ENCODE results near the gene SOD2. TPM values are rescaled to one million over a fixed set of nuclear protein-coding genes. Genes with fewer than 3 reads are reported as not detected.
A peak's percentile ranks its signal among the peaks of the same experiment; 100 is the strongest.

Gene SOD2
- total and polyA plus RNA-seq, 9 of the 15 experiments (the other 6 are each of a cell fraction or from before 2014, with no cell fraction given): 39.8 to 140 (median 95.8) TPM

DNA sequence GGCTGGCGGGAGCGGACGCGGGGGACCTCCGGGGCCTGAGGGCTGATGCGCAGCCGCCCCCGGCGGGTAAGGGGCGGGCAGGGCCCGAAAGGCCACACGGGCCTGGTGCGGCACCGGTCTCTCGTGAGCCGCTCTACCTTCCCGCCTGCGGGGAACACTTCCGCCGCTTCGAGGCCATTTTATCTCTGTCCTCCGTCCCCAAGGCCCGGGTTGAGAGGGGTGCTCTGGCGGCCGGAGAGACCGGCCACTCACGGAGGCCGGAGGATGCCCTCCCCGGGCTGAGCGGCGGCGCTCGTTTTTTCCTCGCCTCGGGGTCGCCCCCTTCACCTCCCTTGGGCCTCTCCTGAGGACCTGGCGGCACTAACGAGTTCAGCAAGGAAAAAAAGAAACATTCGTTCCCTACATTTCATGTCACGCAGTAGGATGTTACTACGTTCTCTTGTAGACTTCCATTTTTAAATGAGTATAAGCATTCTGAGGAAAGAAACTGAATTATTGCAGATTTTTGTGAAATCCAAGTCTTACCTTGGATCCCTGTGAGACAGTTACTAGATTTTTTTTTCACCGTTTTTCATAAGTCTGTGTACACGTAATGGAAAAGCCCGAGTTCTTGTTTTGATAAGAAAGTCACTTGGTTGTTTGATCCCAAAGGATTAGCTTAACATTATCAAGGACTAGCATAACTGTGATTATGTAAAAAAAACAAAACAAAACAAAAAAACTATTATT is 34.8 kb upstream of the SOD2 start (continued):
- TF ChIP-seq, protein P1, sequence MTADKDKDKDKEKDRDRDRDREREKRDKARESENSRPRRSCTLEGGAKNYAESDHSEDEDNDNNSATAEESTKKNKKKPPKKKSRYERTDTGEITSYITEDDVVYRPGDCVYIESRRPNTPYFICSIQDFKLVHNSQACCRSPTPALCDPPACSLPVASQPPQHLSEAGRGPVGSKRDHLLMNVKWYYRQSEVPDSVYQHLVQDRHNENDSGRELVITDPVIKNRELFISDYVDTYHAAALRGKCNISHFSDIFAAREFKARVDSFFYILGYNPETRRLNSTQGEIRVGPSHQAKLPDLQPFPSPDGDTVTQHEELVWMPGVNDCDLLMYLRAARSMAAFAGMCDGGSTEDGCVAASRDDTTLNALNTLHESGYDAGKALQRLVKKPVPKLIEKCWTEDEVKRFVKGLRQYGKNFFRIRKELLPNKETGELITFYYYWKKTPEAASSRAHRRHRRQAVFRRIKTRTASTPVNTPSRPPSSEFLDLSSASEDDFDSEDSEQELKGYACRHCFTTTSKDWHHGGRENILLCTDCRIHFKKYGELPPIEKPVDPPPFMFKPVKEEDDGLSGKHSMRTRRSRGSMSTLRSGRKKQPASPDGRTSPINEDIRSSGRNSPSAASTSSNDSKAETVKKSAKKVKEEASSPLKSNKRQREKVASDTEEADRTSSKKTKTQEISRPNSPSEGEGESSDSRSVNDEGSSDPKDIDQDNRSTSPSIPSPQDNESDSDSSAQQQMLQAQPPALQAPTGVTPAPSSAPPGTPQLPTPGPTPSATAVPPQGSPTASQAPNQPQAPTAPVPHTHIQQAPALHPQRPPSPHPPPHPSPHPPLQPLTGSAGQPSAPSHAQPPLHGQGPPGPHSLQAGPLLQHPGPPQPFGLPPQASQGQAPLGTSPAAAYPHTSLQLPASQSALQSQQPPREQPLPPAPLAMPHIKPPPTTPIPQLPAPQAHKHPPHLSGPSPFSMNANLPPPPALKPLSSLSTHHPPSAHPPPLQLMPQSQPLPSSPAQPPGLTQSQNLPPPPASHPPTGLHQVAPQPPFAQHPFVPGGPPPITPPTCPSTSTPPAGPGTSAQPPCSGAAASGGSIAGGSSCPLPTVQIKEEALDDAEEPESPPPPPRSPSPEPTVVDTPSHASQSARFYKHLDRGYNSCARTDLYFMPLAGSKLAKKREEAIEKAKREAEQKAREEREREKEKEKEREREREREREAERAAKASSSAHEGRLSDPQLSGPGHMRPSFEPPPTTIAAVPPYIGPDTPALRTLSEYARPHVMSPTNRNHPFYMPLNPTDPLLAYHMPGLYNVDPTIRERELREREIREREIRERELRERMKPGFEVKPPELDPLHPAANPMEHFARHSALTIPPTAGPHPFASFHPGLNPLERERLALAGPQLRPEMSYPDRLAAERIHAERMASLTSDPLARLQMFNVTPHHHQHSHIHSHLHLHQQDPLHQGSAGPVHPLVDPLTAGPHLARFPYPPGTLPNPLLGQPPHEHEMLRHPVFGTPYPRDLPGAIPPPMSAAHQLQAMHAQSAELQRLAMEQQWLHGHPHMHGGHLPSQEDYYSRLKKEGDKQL (CRISPR knock-in tag; IDR thresholded peaks at IDR 0.05; ENCODE audit: borderline replicate concordance): 0 out of 2 replicates have a peak, but pooled peaks have one; percentile 25
- TF ChIP-seq NR2C2 (CRISPR knock-in tag; IDR thresholded peaks at IDR 0.05) (peak; percentile 60; the same call in 1 of the 2 replicates), NR2C2 (tag; IDR thresholded peaks at IDR 0.05) (no peak), ZNF75A (CRISPR knock-in tag; IDR thresholded peaks at IDR 0.05) (no peak), RB1 (IDR thresholded peaks at IDR 0.05; ENCODE audit: low read depth) (0 out of 2 replicates have a peak, but pooled peaks have one; percentile 90), FOXK2 (conservative IDR thresholded peaks at IDR 0.05 in 1 of 2, IDR thresholded peaks at IDR 0.05 in 1 of 2; ENCODE audit: low read depth in 2 of 2) (no peak), TAF1 (IDR thresholded peaks at IDR 0.05; ENCODE audit: control insufficient read depth, extremely low read depth, insufficient read depth, low read length, severe bottlenecking) (peak; percentile 19), RBFOX2 (IDR thresholded peaks at IDR 0.05; ENCODE audit: low read depth, low read length) (peak; percentile 63), ATF1 (CRISPR knock-in tag; IDR thresholded peaks at IDR 0.05) (no peak), ATF1 (tag; IDR thresholded peaks at IDR 0.05) (peak; percentile 45; the same call in 1 of the 2 replicates), MAFF (IDR thresholded peaks at IDR 0.05; ENCODE audit: low read length) (no peak), KDM1A (IDR thresholded peaks at IDR 0.05) (no peak)
- TF ChIP-seq, protein P2, sequence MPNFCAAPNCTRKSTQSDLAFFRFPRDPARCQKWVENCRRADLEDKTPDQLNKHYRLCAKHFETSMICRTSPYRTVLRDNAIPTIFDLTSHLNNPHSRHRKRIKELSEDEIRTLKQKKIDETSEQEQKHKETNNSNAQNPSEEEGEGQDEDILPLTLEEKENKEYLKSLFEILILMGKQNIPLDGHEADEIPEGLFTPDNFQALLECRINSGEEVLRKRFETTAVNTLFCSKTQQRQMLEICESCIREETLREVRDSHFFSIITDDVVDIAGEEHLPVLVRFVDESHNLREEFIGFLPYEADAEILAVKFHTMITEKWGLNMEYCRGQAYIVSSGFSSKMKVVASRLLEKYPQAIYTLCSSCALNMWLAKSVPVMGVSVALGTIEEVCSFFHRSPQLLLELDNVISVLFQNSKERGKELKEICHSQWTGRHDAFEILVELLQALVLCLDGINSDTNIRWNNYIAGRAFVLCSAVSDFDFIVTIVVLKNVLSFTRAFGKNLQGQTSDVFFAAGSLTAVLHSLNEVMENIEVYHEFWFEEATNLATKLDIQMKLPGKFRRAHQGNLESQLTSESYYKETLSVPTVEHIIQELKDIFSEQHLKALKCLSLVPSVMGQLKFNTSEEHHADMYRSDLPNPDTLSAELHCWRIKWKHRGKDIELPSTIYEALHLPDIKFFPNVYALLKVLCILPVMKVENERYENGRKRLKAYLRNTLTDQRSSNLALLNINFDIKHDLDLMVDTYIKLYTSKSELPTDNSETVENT (CRISPR knock-in tag; IDR thresholded peaks at IDR 0.05): peak; percentile 95
- TF ChIP-seq, protein P3, sequence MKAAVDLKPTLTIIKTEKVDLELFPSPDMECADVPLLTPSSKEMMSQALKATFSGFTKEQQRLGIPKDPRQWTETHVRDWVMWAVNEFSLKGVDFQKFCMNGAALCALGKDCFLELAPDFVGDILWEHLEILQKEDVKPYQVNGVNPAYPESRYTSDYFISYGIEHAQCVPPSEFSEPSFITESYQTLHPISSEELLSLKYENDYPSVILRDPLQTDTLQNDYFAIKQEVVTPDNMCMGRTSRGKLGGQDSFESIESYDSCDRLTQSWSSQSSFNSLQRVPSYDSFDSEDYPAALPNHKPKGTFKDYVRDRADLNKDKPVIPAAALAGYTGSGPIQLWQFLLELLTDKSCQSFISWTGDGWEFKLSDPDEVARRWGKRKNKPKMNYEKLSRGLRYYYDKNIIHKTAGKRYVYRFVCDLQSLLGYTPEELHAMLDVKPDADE (conservative IDR thresholded peaks at IDR 0.05; ENCODE audit: control insufficient read depth, low read depth, low read length): peak; percentile 40; the same call in 1 of the 2 replicates
- TF ChIP-seq, protein P4, sequence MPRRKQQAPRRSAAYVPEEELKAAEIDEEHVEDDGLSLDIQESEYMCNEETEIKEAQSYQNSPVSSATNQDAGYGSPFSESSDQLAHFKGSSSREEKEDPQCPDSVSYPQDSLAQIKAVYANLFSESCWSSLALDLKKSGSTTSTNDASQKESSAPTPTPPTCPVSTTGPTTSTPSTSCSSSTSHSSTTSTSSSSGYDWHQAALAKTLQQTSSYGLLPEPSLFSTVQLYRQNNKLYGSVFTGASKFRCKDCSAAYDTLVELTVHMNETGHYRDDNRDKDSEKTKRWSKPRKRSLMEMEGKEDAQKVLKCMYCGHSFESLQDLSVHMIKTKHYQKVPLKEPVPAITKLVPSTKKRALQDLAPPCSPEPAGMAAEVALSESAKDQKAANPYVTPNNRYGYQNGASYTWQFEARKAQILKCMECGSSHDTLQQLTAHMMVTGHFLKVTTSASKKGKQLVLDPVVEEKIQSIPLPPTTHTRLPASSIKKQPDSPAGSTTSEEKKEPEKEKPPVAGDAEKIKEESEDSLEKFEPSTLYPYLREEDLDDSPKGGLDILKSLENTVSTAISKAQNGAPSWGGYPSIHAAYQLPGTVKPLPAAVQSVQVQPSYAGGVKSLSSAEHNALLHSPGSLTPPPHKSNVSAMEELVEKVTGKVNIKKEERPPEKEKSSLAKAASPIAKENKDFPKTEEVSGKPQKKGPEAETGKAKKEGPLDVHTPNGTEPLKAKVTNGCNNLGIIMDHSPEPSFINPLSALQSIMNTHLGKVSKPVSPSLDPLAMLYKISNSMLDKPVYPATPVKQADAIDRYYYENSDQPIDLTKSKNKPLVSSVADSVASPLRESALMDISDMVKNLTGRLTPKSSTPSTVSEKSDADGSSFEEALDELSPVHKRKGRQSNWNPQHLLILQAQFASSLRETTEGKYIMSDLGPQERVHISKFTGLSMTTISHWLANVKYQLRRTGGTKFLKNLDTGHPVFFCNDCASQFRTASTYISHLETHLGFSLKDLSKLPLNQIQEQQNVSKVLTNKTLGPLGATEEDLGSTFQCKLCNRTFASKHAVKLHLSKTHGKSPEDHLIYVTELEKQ (CRISPR knock-in tag; IDR thresholded peaks at IDR 0.05): no peak
